Heart right ventricle (tissue), 16 donors: ENCODE data around the gene ZNF213. TPM values are rescaled to one million over a fixed set of nuclear protein-coding genes. Genes with fewer than 3 reads are reported as not detected.

Source experiments
- ATAC-seq, 8 donors: fragments of 200-7000 bp; cut with Tn5 transposase; one replicate each; pipeline ENCODE4 v1.9.1; 2020; ENCODE audit warnings: mild to moderate bottlenecking in 8 of 8, moderate library complexity in 8 of 8, moderate number of reproducible peaks in 1 of 8
- DNase-seq, 2 donors: peaks; one replicate each; pipeline ENCODE4 v3.0.0-alpha.2; 2020
- H3K27ac ChIP-seq, 10 donors: fragments of 200-600 bp; sonication (generic) in 2 of 10; one replicate each; pipeline versions ENCODE4 v1.5.0 to v1.8.0; 2020 to 2022; ENCODE audit warnings: mild to moderate bottlenecking in 3 of 10
- H3K27me3 ChIP-seq, 7 donors: fragments of 200-600 bp; one replicate each; pipeline ENCODE4 v1.8.0; 2021 to 2022; ENCODE audit warnings: mild to moderate bottlenecking in 2 of 7
- H3K36me3 ChIP-seq, 9 donors: fragments of 200-600 bp; sonication (generic) in 1 of 9; one replicate each; pipeline versions ENCODE4 v1.5.0 to v1.8.0; 2020 to 2022; ENCODE audit warnings: mild to moderate bottlenecking in 2 of 9
- H3K4me1 ChIP-seq, 9 donors: fragments of 200-600 bp; sonication (generic) in 1 of 9; one replicate each; pipeline versions ENCODE4 v1.5.0 to v1.8.0; 2020 to 2022; ENCODE audit warnings: mild to moderate bottlenecking in 4 of 9
- H3K4me3 ChIP-seq, 10 donors: fragments of 200-600 bp; sonication (generic) in 2 of 10; one replicate each; pipeline versions ENCODE4 v1.5.0 to v1.8.0; 2020 to 2022; ENCODE audit warnings: mild to moderate bottlenecking in 7 of 10, moderate library complexity in 2 of 10
- H3K9me3 ChIP-seq, 11 donors: fragments of 200-600 bp in 10 of 11; sonication (generic) in 2 of 11; one replicate each; pipeline versions ENCODE4 v1.5.0 to v1.8.0; 2013 to 2022; ENCODE audit warnings: mild to moderate bottlenecking in 2 of 11, control low read depth in 1 of 11, moderate library complexity in 1 of 11
- WGBS, 2 donors: extraction: QIAGEN DNeasy Blood & Tissue Kit; methylation state at CpG; one replicate each; pipeline ENCODE4 v1.1.7; 2013; ENCODE audit warnings: inconsistent platforms in 1 of 2; 5-methylcytosine and 5-hydroxymethylcytosine counted together
- intact Hi-C, 10 donors: fragments of 100-400 bp; cut with DNase I; formaldehyde crosslinking; loops; one replicate each; pipeline versions ENCODE4 v1.11.1 to v1.14.2; 2022
- polyA plus RNA-seq, 2 donors: library from polyadenylated mRNA; stranded (reverse); fragments of 200-250 nt; gene quantifications; one replicate each; pipeline ENCODE4 v1.2.3, GENCODE V29; 2013
- total RNA-seq, 10 donors: library from RNA; stranded (reverse); fragmentation: NEBNext Ultra II Directional in 3 of 10; extraction: Animal tissue kit (Norgen Biotek cat#: 25700) in 3 of 10; gene quantifications; one replicate each; pipeline versions ENCODE4 v1.2.1 to v1.2.4, GENCODE V29; 2021 to 2023
- TF ChIP-seq, protein P1 (sequence below), 9 donors: fragments of 200-600 bp; sonication (generic) in 2 of 9; IDR thresholded peaks; one replicate each; pipeline versions ENCODE4 v1.5.0 to v1.8.0; 2021 to 2022; ENCODE audit warnings: antibody characterized with exemption in 9 of 9, mild to moderate bottlenecking in 5 of 9, moderate library complexity in 1 of 9
- donor health status: Arrhythmogenic right ventricular cardiomyopathy.
- donor health status: ischemic (EF 13 %, LVEDD 7.1; RV severe dilation, severe dysfunction).
- donor health status: healthy with polysubstance abuse.
- donor health status: DM: no; HTN: yes; CAD: no.
- donor health status: DM: no; HTN: no; CAD: no.
- donor health status: ischemic (EF 25% LVEDD 6.9; RV normal size, moderate dysfunction).
- donor health status: ischemic (EF 25% LVEDD 5.7; RV mildly dilated, moderate dysfunction).
- donor health status: healthy.
- donor health status: DM: yes; HTN: yes; CAD: no.
- donor health status: Ischemic cardiomyopathy.
- donor health status: ischemic (EF 35%, LVEDD 5.7; RV mildly dilated, moderate dysfunction).
- donor health status: nonischemic (EF 11% LVEDD 7.7; RV severe dilation, severe dysfunction).
- donor health status: DM: yes; HTN: yes; CAD: no.
- donor health status: PGD.
- donor health status: ischemic (EF 29% LVEDD 5.4; RV normal size, mild dysfunction).
- donor health status: nonischemic (EF 23%, LVEDD 6.1; RV moderate dilation, normal function).

The ZNF213 gene
- total and polyA plus RNA-seq, 12 donors = 5.9 to 10.1 (median 7.7) TPM

DNA sequence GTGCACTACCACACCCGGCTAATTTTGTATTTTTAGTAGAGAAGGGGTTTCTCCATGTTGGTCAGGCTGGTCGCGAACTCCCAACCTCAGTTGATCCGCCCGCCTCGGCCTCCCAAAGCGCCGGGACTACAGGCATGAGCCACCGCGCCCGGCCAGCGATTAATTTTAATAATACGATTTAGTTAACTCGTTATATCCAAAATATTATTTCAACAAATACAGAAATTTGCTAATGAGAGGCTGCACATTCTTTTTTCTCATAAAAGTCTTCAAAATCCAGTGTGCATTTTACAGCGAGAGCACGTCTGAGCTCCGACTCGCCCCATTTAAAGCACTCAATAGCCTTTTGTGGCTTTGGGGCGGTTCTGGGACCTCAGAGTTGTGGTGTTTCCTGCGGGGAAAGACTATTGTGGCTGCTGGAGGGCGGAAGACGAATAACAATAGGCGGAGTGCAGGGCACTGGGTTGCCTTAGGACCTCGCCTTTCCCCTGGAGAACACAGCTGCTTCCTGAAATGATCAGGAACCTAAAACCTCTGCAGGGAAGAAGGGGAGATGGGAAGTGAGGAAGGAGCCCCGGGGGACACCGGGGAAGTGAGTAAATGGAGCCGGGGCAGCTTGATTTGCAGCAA, 32.9 kb upstream of the ZNF213 start:
- Histone ChIP-seq H3K4me3 (peak overlapping the region in 6 of 10 donors; percentile 1 to 32 (median 13)), H3K9me3 (no peaks in the 10 kb centered on the region), H3K36me3 (no peaks in the 10 kb centered on the region), H3K27ac (peak overlapping the region; percentile 63 to 90 (median 84)), H3K4me1 (peaks cover 7 to 64% (median 47%) of the 10 kb centered on the region in 9 donors), H3K27me3 (peaks cover 0 to 4% (median 0%) of the 10 kb centered on the region in 7 donors)
- intact Hi-C loops = loop anchor here in 2 of 10 donors (5.0 to 10.0 kb wide), 3 partner anchors 35 to 63 kb away; partner anchors contain the start of gene IL32 (in 1 of the 2)
- peak in 1 of 2 donors; percentile 77 for DNase-seq
- ATAC-seq = peak in 7 of 8 donors; percentile 3 to 75 (median 61)
- WGBS, 2 donors = 39 to 44% methylated on average over 27 of the region's 27 CpGs
- TF ChIP-seq, protein P1, sequence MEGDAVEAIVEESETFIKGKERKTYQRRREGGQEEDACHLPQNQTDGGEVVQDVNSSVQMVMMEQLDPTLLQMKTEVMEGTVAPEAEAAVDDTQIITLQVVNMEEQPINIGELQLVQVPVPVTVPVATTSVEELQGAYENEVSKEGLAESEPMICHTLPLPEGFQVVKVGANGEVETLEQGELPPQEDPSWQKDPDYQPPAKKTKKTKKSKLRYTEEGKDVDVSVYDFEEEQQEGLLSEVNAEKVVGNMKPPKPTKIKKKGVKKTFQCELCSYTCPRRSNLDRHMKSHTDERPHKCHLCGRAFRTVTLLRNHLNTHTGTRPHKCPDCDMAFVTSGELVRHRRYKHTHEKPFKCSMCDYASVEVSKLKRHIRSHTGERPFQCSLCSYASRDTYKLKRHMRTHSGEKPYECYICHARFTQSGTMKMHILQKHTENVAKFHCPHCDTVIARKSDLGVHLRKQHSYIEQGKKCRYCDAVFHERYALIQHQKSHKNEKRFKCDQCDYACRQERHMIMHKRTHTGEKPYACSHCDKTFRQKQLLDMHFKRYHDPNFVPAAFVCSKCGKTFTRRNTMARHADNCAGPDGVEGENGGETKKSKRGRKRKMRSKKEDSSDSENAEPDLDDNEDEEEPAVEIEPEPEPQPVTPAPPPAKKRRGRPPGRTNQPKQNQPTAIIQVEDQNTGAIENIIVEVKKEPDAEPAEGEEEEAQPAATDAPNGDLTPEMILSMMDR (IDR thresholded peaks at IDR 0.05) = no peak

DNA sequence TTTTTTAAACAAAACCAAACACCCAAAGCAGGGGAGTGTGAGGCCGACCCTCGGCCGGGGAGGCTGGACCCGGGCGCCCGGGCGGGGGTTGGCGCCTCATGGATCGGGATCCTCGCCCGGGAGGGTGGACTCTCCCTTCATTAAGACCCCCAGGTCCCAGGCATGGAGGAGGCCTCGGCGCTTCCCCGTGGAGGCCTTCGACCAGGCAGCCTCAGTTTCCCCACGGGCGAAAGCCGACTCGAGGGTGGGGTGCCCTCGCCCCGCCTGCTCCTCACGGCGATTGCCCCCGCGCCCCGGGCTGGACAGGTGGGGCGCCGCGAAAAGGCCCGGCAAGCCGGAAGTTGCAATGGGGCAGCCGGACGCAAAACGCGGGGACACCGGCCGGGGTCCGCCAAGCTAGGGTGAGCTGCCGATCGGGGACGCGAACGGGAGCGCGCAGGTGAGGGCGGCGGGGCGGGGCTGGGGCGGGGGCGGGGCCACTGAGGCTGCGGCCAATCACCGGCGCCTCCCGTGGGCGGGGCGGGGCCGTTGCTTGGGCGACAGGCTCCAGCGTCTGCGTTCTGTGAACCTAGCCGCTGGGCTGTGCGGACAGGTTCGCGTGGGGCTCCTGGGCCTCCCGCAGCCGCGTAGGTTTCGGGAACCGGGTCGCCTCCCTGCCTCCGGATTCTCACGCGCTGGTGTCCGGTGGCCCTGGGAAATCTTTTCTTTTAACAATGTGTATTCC, 28.5 kb upstream of the ZNF213 start:
- peak overlapping the region; percentile 40 to 79 (median 66) for H3K4me3 ChIP-seq
- TF ChIP-seq, protein P1 (IDR thresholded peaks at IDR 0.05) = peak in 1 of 9 donors; percentile 6
- H3K9me3 ChIP-seq = no peaks in the 10 kb centered on the region
- WGBS, 2 donors = 1% methylated on average over 69 to 74 of the region's 74 CpGs
- DNase-seq (peak; percentile 89 to 90), ATAC-seq (peak; percentile 91 to 97 (median 94))
- intact Hi-C loops = loop anchor here in 3 of 10 donors (2.0 to 10.0 kb wide), 3 partner anchors 18 to 58 kb away; no protein-coding TSS in a partner anchor
- peak overlapping the region; percentile 63 to 97 (median 86) for H3K27ac ChIP-seq
- no peaks in the 10 kb centered on the region for H3K36me3 ChIP-seq
- H3K27me3 ChIP-seq = no peaks in the 10 kb centered on the region
- H3K4me1 ChIP-seq = peaks cover 6 to 38% (median 32%) of the 10 kb centered on the region in 9 donors

DNA sequence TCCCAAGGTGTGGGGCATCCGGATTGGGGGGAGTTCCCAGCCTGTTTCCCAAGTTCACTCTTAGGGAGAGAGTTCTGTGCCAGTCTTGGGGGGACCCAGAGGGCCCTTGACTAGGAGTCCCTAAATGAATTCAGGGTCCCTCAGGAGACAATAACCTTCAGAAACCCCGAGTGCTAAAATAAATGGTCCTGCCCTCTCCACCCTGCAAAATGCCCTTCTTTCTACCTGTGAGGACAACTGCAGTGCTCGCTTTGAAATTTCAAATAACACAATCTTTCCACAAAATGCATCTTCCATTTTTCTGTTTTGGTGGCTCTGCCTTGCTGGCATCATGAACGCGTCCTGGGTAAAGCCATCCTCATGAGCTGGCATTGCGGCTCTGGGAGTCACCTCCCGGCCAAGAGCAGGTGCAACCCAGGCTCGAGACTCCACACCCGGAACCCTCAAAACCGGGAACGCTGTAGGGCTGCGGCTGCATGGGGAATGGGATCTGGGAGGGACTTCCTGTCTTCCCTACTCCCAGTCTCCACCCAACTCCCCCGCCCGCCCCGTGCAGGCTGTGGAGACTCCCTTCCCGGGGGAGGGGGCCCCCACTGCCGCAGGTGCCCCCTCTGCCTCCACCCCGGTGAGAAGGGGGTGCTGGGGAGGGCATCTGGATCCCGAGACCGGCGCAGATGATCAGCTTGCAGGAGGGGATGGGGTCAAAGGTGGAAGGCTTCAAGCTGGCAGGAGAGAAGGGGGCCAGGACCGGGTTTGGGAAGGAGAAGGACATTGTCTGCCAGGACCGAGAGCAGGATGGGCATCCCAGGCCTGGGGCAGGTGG, 22.6 kb upstream of the ZNF213 start, which contains the start of gene ZNF205:
Gene ZNF205 (plus strand): TSS at position 529 of the 823 bp plus-strand sequence. CDS start 845 bp downstream, outside the sequence.
- H3K27me3 ChIP-seq = no peaks in the 10 kb centered on the region

More for the DNA sequence above, 22.6 kb upstream of the ZNF213 start, which contains the start of gene ZNF205:
- Histone ChIP-seq H3K36me3 (peaks cover 0 to 33% (median 4%) of the 10 kb centered on the region in 9 donors), H3K4me3 (peak within 1 kb of the TSS; percentile 64 to 97 (median 84)), H3K27ac (peak within 1 kb of the TSS; percentile 18 to 93 (median 81)), H3K9me3 (no peaks in the 10 kb centered on the region), H3K4me1 (peaks cover 12 to 42% (median 31%) of the 10 kb centered on the region in 9 donors)
- DNase-seq = peak; percentile 79 to 80
- TF ChIP-seq, protein P1 (IDR thresholded peaks at IDR 0.05) = no peak
- 10% methylated on average over 23 of the region's 23 CpGs for WGBS, 2 donors
- ATAC-seq = peak; percentile 87 to 96 (median 94)
- intact Hi-C loops = loop anchor here in 2 of 10 donors (5.0 to 10.0 kb wide), 2 partner anchors 55 to 57 kb away; no protein-coding TSS in a partner anchor
